Measurements from ENCODE around the gene MPST. TPM values are rescaled to one million over a fixed set of nuclear protein-coding genes. Genes with fewer than 3 reads are reported as not detected.

Gene MPST
- total and polyA plus RNA-seq, 3 donors from 2014 or later, result 64.1 to 114 (median 99.6) TPM

- no peak for DNase-seq
- TF ChIP-seq CTCF (IDR thresholded peaks at IDR 0.05), result no peak
- no peak for TF ChIP-seq POLR2A (IDR thresholded peaks at IDR 0.05)
- intact Hi-C loops (cut with DNase I; ENCODE audit: low total_unique reads), result no loop called here
- no peaks in the 10 kb centered on the region for H3K27me3 ChIP-seq
- H3K9me3 ChIP-seq, result no peaks in the 10 kb centered on the region
- no peaks in the 10 kb centered on the region for H3K36me3 ChIP-seq (ENCODE audit: low read depth, missing control alignments)
- no peak overlapping the region for H3K27ac ChIP-seq
- H3K4me3 ChIP-seq, result no peak overlapping the region
- H3K4me1 ChIP-seq, result no peaks in the 10 kb centered on the region
- WGBS, 2 donors, result 83 to 85% methylated on average over 16 to 18 of the region's 18 CpGs
Measured at GRCh38 chr22:37032535-37033460, 13.3 kb downstream of the MPST start.

GRCh38 chr22:37033605-37034430, 14.3 kb downstream of the MPST start:
- intact Hi-C loops (cut with DNase I; ENCODE audit: low total_unique reads), result no loop called here
- TF ChIP-seq POLR2A (IDR thresholded peaks at IDR 0.05), result no peak
- no peak for TF ChIP-seq CTCF (IDR thresholded peaks at IDR 0.05)
- Histone ChIP-seq H3K4me3 (no peak overlapping the region), H3K4me1 (no peaks in the 10 kb centered on the region), H3K36me3 (ENCODE audit: low read depth, missing control alignments) (no peaks in the 10 kb centered on the region), H3K27ac (no peak overlapping the region), H3K27me3 (no peaks in the 10 kb centered on the region), H3K9me3 (no peaks in the 10 kb centered on the region)
- DNase-seq, result no peak
- WGBS, 2 donors, result 90% methylated on average over 12 to 23 of the region's 23 CpGs

- no peaks in the 10 kb centered on the region for H3K4me1 ChIP-seq
- H3K36me3 ChIP-seq (ENCODE audit: low read depth, missing control alignments), result no peaks in the 10 kb centered on the region
- H3K27me3 ChIP-seq, result no peaks in the 10 kb centered on the region
- DNase-seq, result no peak
- no peaks in the 10 kb centered on the region for H3K9me3 ChIP-seq
- TF ChIP-seq POLR2A (IDR thresholded peaks at IDR 0.05) (no peak), CTCF (IDR thresholded peaks at IDR 0.05) (no peak)
- WGBS, 2 donors, result 84 to 87% methylated on average over 10 to 11 of the region's 11 CpGs
- intact Hi-C loops (cut with DNase I; ENCODE audit: low total_unique reads), result no loop called here
- H3K4me3 ChIP-seq, result no peak overlapping the region
- no peak overlapping the region for H3K27ac ChIP-seq
Measured at GRCh38 chr22:37036655-37037377, 17.3 kb downstream of the MPST start.

- Histone ChIP-seq H3K27ac (no peak overlapping the region), H3K9me3 (no peaks in the 10 kb centered on the region), H3K27me3 (no peaks in the 10 kb centered on the region), H3K36me3 (ENCODE audit: low read depth, missing control alignments) (no peaks in the 10 kb centered on the region), H3K4me3 (no peak overlapping the region), H3K4me1 (no peaks in the 10 kb centered on the region)
- no peak for TF ChIP-seq POLR2A (IDR thresholded peaks at IDR 0.05)
- no peak for TF ChIP-seq CTCF (IDR thresholded peaks at IDR 0.05)
- DNase-seq, result no peak
- intact Hi-C loops (cut with DNase I; ENCODE audit: low total_unique reads), result no loop called here
- 70 to 75% methylated on average over 14 of the region's 14 CpGs for WGBS, 2 donors
Measured at GRCh38 chr22:37037669-37038068, 18.1 kb downstream of the MPST start.
